ENCODE results near the gene INS. TPM values are rescaled to one million over a fixed set of nuclear protein-coding genes. Genes with fewer than 3 reads are reported as not detected.

Gene INS
- total RNA-seq, 2 donors from 2014 or later = not detected

DNA sequence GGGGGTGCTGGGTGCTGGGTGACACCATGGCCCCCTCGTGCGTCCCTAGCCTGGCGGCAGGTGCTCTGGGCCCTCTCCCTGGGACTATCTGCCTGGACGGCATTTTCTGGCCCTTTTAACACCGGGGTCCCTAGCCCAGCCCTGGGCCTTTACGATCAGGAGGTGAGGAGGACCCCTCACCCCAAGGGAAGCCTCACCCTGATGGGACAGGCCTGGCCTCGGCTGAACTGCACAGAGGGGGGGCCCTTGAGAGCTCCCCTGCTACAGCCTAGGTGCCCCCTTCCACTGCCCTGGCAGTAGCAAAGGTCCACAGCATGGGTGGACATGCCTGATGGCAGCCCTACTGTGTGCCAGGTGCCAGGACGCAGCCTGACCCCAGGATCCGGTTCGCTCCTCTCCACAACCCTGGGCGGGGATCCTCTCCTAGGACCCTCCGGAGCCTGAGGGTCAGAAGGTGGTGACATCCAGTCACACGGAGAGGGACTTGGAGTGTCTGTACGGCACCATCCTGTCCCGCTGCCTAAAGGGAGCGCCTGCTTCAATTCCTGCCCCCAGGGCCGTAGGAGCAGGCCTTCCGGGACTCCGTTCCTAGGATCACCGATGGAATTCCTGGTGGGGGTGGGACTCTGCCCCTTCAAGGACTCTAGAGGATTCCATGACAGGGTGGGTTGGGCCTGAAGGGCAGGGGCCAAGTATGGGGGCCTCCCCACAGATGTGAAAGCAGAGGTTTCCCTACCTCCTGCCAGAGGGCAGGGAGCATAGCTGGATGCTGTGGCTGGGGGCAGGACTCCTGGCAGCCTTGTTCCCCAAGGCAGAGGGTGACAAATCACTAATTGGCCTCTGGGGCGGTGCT, 43.6 kb upstream of the INS start:
- TF ChIP-seq, protein P1, sequence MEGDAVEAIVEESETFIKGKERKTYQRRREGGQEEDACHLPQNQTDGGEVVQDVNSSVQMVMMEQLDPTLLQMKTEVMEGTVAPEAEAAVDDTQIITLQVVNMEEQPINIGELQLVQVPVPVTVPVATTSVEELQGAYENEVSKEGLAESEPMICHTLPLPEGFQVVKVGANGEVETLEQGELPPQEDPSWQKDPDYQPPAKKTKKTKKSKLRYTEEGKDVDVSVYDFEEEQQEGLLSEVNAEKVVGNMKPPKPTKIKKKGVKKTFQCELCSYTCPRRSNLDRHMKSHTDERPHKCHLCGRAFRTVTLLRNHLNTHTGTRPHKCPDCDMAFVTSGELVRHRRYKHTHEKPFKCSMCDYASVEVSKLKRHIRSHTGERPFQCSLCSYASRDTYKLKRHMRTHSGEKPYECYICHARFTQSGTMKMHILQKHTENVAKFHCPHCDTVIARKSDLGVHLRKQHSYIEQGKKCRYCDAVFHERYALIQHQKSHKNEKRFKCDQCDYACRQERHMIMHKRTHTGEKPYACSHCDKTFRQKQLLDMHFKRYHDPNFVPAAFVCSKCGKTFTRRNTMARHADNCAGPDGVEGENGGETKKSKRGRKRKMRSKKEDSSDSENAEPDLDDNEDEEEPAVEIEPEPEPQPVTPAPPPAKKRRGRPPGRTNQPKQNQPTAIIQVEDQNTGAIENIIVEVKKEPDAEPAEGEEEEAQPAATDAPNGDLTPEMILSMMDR (IDR thresholded peaks at IDR 0.05) = no peak

DNA sequence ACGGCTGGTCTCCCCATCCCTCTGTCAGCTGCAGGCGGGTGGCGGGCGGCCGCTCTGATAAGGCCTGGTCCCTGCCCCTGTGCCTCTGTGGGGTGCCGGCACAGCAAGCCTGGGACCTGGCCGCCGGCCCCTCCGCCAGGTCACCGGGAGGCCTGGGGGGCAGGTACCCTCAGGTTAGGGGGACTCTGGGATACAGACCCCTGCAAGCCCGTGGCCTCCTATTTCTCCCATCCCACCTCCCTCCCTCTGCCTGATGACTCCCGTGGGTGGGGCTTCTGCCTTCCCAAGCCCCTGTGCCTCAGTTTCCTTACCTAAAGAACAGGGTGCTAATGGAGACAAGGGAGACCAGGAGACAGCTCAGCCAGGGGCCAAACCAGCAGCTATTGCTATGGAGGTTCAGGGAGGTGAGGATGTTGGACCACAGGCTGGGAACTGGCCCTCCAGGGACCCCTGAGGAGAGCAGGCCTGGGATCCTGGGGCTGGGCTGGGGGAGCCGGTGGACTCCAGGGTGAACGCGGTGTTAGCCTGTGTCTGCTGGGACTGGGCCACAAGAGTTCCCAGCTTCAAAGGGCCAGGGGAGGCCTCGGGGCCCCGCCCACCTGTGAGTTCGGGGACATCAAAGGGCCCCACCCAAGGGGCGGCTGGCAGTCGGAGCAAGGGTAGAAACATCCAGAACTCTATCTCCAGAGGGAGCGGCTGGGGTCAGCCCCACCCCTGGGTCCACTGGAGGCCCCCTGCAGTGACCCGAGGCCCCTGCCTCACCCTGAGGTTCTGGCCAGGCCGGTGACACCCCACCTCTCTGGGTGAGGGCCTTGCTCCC, 42.6 kb upstream of the INS start:
- Histone ChIP-seq H3K27ac (no peak overlapping the region), H3K9me3 (no peaks in the 10 kb centered on the region), H3K36me3 (no peaks in the 10 kb centered on the region), H3K27me3 (replicated peaks; ENCODE audit: insufficient read depth) (no peaks in the 10 kb centered on the region), H3K4me1 (ENCODE audit: control insufficient read depth in 1 of 2, low read depth in 2 of 2) (no peaks in the 10 kb centered on the region), H3K4me3 (no peak overlapping the region)
- DNase-seq (ENCODE audit: low spot score) (no peak), ATAC-seq (ENCODE audit: insufficient number of reproducible peaks, low FRiP score, low read depth) (no peak)
- TF ChIP-seq, protein P1 (IDR thresholded peaks at IDR 0.05) = no peak

More for the DNA sequence above, 43.6 kb upstream of the INS start:
- ATAC-seq (ENCODE audit: insufficient number of reproducible peaks, low FRiP score, low read depth) = no peak
- no peak for DNase-seq (ENCODE audit: low spot score)
- Histone ChIP-seq H3K27ac (no peak overlapping the region), H3K27me3 (replicated peaks; ENCODE audit: insufficient read depth) (no peaks in the 10 kb centered on the region), H3K4me3 (no peak overlapping the region), H3K4me1 (ENCODE audit: control insufficient read depth in 1 of 2, low read depth in 2 of 2) (no peaks in the 10 kb centered on the region), H3K9me3 (no peaks in the 10 kb centered on the region), H3K36me3 (no peaks in the 10 kb centered on the region)

DNA sequence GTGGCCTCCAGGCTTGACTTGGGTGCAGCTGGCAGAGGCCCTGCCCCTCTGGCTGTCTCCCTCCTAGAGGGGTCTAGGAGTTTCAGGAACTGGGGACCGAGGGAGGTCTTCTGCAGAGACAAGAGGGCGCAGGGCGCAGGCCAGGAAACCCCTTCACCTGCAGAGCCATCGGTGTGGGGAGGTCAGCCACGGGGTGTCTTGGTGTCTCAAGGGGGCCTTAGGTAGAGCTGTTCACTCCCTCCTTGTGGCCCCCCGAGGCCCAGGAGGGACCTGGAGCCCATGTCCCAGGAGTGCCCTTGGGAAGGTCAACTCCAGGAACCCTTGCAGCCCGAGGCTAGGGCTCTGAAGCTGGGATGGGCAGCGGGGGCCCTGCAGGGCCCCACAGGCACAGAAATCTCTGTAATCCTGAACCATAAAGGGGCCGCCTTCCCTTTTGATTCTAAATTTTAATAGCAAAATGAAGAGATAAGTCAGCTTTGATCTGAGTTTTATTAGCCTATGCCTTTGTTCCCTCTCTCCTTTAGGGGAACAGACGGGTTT, 42.0 kb upstream of the INS start:
- H3K4me3 ChIP-seq = no peak overlapping the region
- H3K27ac ChIP-seq = no peak overlapping the region
- ATAC-seq (ENCODE audit: insufficient number of reproducible peaks, low FRiP score, low read depth) = no peak
- no peaks in the 10 kb centered on the region for H3K27me3 ChIP-seq (replicated peaks; ENCODE audit: insufficient read depth)
- no peaks in the 10 kb centered on the region for H3K9me3 ChIP-seq
- TF ChIP-seq, protein P1 (IDR thresholded peaks at IDR 0.05) = no peak
- H3K4me1 ChIP-seq (ENCODE audit: control insufficient read depth in 1 of 2, low read depth in 2 of 2) = no peaks in the 10 kb centered on the region
- no peak for DNase-seq (ENCODE audit: low spot score)
- H3K36me3 ChIP-seq = no peaks in the 10 kb centered on the region

DNA sequence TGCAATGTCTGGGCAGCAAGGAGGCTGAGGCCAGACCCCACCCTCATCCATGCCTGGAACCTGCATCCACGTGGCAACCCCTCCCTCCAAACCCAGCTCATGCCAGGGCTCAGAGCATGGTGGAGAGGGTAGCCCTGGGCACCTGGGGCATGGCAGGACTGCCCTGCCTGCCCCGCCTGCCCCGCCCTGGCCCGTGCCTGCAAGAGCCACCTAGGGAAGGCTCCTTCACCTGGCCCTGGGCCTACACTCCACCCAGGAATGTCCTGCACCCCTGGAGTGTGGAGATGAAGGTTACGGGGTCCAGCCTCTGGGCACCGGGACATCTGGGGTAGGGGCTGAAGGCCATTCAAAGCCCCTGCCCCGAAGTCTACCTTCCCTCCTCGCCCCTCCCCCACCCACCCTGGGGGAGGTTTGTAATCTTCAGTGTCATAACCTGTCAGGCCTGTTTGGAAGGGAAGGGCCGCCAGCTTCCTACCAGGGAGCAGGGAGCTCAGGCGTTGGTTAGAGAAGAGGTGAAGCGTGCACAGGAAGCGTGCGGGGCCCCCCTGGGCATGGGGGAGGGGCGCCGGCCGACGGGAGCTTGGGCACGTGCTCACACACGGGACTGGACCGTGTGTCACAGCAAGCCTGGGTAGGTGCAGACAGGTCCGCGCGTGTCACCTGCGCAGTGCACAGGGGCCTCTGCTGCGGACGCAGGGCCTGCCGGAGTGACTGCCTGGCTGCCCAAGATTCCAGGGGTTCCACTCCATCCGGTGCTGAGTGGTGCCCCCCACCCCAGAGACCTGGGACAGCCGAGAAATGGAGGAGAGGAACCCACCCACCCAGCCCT, 41.3 kb upstream of the INS start:
- no peaks in the 10 kb centered on the region for H3K27me3 ChIP-seq (replicated peaks; ENCODE audit: insufficient read depth)
- DNase-seq (ENCODE audit: low spot score) = no peak
- no peaks in the 10 kb centered on the region for H3K36me3 ChIP-seq
- no peaks in the 10 kb centered on the region for H3K4me1 ChIP-seq (ENCODE audit: control insufficient read depth in 1 of 2, low read depth in 2 of 2)
- no peak overlapping the region for H3K4me3 ChIP-seq
- H3K9me3 ChIP-seq = no peaks in the 10 kb centered on the region
- ATAC-seq (ENCODE audit: insufficient number of reproducible peaks, low FRiP score, low read depth) = no peak
- TF ChIP-seq, protein P1 (IDR thresholded peaks at IDR 0.05) = no peak
- H3K27ac ChIP-seq = no peak overlapping the region
